H1 (cell line): Measurements from ENCODE around the gene TMEM243. TPM values are rescaled to one million over a fixed set of nuclear protein-coding genes. Genes with fewer than 3 reads are reported as not detected.

Experiments used
- CHD7 ChIP-seq: fragments of 300-600 bp; sonication (generic); IDR thresholded peaks from 2 replicates; pipeline ENCODE4 v1.7.1; 2012; ENCODE audit warnings: low read length, moderate library complexity, mild to moderate bottlenecking, inconsistent platforms; ENCODE audit not compliant: insufficient replicate concordance
- KDM1A ChIP-seq: fragments of 200-600, 300-600 bp; sonication (generic); IDR thresholded peaks from 2 replicates; pipeline ENCODE4 v1.7.1; 2016; ENCODE audit warnings: mild to moderate bottlenecking, low read length, borderline replicate concordance
- NRF1 ChIP-seq: IDR thresholded peaks from 2 replicates; pipeline ENCODE4 v1.6.1; 2011; ENCODE audit warnings: mild to moderate bottlenecking, low read depth, low read length, improper control_type of control experiment
- RXRA ChIP-seq: IDR thresholded peaks from 2 replicates; pipeline ENCODE4 v1.6.1; 2011; ENCODE audit warnings: low read depth, mild to moderate bottlenecking, low read length, moderate library complexity; ENCODE audit not compliant: insufficient read depth
- SIRT6 ChIP-seq: IDR thresholded peaks from one replicate; pipeline ENCODE4 v1.7.1; 2012; ENCODE audit warnings: low read length, inconsistent platforms
- SIX5 ChIP-seq: IDR thresholded peaks from 2 replicates; pipeline ENCODE4 v1.6.1; 2011; ENCODE audit warnings: mild to moderate bottlenecking, low read depth, low read length
- SP2 ChIP-seq: IDR thresholded peaks from 2 replicates; pipeline ENCODE4 v1.6.1; 2012; ENCODE audit warnings: mild to moderate bottlenecking, low read length, inconsistent platforms
- polyA plus RNA-seq, 7 experiments: library from polyadenylated mRNA; depleted of rRNA in 3 of 7; stranded (reverse) in 5 of 7; unstranded in 2 of 7; fragments of >200 nt in 5 of 7; fragments of 200-250 nt in 2 of 7; gene quantifications; 1 replicate in 5 of 7; 2 replicates in 1 of 7; 4 replicates in 1 of 7; pipeline versions ENCODE4 v1.2.1 to v1.2.3, GENCODE V29; 2011 to 2013; ENCODE audit warnings: missing spikeins in 2 of 7, mixed read lengths in 2 of 7
- total RNA-seq: library from RNA; stranded (reverse); fragmentation: NEBNext Ultra II Directional; extraction: Animal tissue kit (Norgen Biotek cat#: 25700); gene quantifications from 2 replicates; pipeline ENCODE4 v1.2.1, GENCODE V29; 2021

The TMEM243 gene
- total and polyA plus RNA-seq, 2 of the 8 experiments (the other 6 are each of a cell fraction or from before 2014, with no cell fraction given), result 23.7 to 27.6 TPM

GRCh38 chr7:87212498-87212897 lies 7.0 kb downstream of the TMEM243 start (continued):
- TF ChIP-seq CHD7 (no peak), RXRA (no peak), NRF1 (no peak), KDM1A (no peak), SIX5 (no peak), SP2 (no peak), SIRT6 (no peak)
- TF ChIP-seq, all 59 proteins: peak for 0
